ENCODE data around the gene FCRL5. TPM values are rescaled to one million over a fixed set of nuclear protein-coding genes. Genes with fewer than 3 reads are reported as not detected.
"Not testable (repeated sequence)": the region's sequence is repeated elsewhere in the genome, so short reads cannot be mapped to it uniquely, and the experiment has no call there.

The FCRL5 gene
- total RNA-seq, 1 donor from 2014 or later: not detected

DNA sequence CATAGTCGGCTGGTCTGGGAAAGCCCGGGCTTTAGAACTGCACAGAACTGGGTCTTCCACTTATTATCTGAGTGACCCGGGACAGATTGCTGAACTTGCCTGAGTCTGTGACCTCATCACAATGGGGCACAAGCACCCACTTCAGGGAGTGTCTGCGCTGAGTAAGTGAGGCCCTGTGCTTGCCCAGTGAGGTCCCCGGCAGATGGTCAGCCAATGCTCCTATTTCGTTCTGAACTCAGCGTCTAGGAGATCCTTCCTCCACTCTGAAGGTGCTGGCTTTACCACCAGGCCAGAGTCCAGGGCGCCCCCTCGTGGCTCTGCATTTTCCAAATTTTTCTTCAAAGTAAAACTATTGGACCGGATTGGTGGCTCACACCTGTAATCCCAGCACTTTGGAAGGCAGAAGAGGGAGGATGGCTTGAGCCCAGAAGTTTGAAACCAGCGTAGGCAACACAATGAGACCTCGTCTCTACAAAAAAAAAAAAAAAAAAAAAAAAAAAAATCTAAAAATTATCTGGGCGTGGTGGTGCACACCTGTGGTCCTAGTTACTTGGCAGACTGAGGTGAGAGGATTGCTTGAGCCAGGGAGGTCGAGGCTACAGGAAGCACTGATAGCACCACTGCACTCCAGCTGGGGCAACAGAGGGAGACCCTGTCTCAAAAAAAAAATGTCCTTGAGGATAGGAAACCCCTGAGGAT lies 61.7 kb downstream of the FCRL5 start:
- DNase-seq (ENCODE audit: extremely low read depth, low read depth, low spot score): peak; percentile 18

DNA sequence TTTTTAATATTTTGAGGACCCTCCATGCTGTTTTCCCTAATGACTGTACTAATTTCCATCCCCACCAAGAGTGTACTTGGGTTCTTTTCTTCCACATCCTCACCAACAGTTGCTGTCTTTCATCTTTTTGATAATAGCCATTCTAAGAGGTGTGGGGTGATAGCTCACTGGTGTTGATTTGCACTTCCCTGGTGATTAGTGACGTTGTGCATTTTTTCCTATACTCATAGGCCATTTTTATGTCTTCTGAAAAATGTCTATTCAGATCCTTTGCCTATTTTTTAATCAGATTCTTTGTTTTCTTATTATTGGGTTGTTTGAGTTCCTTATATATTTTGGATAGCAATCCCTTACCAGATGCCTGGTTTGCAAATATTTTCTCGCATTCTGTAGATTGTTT lies 64.2 kb downstream of the FCRL5 start:
- no peak for DNase-seq (ENCODE audit: extremely low read depth, low read depth, low spot score)

DNA sequence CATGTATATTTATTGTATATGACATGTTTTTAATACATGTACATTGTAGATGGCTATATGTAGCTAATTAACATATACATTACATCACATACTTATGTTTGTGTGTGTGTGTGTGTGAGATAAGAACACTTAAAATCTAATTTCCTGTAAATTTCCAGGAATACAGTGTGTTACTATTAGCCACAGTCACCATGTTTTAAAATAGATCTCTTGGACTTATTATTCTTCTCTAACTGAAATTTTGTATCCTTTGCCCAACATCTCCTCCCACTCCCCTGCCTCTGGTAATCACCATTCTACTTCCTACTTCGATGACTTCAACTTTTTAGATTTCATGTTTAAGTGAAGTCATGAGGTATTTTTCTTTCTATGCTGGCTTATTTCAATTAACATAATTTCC lies 64.8 kb downstream of the FCRL5 start:
- DNase-seq (ENCODE audit: extremely low read depth, low read depth, low spot score): no peak

DNA sequence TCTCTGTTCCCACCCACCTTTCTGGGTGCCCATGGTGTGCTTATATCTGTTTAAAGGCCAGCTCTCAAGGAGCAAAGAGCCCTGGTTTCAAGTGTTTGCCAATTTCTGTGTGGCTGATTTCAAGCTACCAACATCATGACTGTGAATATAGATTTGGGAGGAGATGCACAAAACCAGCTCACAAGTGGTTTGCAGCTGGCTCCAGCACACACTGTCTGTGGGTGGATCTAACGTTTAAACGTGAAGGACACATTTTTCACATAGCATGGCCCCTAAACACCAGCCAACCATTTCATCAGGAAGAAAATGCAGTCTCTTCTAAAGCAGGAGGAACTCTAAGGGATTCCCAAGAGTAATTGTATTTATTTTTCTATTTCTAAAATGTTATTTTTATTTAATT lies 65.2 kb downstream of the FCRL5 start:
- DNase-seq (ENCODE audit: extremely low read depth, low read depth, low spot score): no peak

DNA sequence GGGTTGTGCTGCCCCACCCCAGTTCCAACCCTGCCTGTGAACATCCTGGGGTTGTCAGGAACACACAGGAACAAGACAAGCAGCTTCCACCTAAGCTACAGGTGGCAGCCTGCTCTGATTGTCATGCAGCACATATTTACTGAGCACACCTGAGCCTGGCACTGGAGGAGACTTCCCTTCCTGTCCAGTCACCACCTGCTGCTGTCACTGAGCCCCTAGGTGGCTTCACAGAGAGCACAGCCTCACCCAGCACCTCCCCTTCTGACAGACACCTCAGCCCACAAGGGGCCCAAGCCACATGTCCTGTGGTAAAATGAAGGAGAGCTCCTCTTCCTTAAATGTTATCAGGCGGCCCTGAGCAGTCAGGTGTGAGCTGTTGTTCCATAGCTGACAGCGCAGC lies 65.9 kb downstream of the FCRL5 start:
- not testable (repeated sequence) for DNase-seq (ENCODE audit: extremely low read depth, low read depth, low spot score)

DNA sequence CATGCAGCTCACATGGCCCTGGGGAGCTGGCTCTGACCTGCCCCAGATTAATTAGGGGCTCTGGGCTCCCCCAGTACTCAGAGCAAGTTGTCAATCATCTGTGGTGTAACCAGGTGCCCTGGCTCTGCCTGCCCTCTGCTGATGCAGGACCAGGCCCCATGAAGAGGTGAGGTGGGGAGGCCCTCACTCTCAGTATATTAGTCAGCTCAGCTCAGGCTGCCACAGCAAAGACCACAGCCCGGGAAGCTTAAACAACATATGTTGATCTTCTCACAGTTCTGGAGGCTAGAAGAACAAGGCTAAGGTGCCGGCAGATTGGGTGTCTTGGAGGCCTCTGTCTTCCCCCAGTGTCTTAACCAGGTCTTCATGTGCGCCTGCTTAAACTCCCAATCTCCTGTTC lies 66.5 kb downstream of the FCRL5 start:
- DNase-seq (ENCODE audit: extremely low read depth, low read depth, low spot score): no peak

DNA sequence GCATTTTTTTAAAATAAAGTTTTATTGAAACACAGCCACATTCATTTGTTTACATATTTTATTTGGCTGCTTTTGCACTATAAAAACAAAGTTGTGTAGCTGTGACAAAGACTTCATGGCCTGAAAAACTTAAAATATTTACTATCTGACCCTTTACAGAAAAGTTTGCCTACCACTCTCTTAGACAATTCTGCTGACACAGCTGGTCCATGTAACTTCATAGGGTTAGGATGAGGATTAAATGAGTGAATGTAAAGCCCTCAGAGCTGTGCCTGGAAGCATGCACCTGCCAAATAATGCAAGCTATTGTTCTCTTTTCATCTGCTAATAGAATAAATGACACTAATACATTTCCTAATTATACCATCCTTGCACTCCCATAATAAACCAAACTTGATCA lies 67.7 kb downstream of the FCRL5 start:
- DNase-seq (ENCODE audit: extremely low read depth, low read depth, low spot score): no peak

DNA sequence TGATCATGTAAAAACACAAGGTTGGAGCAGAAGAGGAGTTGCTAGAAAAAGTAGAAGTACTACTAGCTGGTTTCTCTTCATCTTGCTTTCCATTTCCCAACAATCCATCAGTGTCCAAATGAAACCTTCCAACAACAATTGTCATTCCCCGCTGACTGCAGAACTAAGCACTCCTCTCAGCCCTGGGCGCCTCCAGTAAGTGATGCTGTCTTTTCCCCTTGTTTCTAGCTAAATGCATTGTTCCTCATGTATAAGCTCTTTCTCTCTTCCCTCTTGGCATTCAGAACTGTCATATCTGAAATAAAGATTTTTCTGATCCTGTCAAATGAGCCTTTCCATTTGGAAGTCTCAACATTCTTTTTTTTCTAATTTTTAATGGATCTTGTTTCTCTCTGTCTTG lies 68.7 kb downstream of the FCRL5 start:
- DNase-seq (ENCODE audit: extremely low read depth, low read depth, low spot score): no peak

DNA sequence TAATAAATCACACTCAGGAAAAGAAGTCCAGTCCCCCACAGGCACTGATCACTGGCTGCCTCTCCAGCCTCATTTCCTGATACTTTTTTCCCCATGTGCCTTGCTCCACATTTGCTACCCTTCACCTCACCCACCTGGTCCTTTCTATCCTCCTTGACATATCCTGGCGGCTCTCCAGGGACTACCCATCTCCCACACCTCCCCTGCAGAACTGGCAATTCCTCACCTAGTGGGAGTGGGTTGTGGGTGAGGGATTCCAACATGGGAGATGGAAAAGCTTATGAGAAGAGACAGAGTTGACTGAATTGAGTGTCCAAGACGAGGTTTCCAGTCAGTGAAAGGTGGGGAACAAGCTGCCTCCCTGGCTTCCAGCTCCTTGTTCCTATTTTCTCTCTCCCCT lies 69.6 kb downstream of the FCRL5 start:
- no peak for DNase-seq (ENCODE audit: extremely low read depth, low read depth, low spot score)

DNA sequence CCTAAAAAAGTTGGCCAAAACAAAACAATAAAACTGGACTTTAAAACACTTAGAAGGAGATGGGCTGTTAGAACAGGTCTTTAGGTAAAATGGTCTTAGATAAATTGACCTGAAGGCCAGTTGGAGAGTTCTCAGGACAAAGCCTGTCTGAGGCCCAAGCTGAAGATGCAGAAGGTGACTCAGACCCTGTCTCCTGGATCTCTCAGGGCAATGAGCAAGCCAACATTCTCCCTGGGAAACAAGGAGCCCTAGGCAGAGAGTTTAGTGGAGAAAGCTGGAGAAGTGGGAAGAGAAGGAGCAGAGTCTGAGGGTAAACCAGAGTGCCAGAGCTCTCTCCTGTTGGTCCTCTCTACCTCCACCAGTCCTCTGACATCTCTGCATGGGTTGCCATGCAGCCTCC lies 70.1 kb downstream of the FCRL5 start:
- no peak for DNase-seq (ENCODE audit: extremely low read depth, low read depth, low spot score)

DNA sequence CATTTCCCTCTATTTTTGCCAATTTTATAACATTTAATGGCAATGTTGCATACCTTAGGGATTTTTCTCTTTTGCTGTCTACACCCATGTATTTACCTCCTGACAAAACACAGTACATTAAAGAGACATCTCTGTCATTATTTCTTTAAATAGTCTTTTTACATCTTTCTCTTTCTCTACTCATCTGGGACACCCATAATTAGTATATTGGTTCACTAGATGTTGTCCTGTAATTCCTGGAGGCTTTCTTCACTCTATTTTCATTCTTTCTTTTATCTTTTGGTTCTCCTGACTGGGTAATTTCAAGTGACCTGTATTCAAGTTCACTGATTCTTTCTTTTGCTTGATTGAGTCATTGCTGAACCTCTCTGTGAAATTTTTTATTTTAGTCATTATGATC lies 74.3 kb downstream of the FCRL5 start:
- no peak for DNase-seq (ENCODE audit: extremely low read depth, low read depth, low spot score)

DNA sequence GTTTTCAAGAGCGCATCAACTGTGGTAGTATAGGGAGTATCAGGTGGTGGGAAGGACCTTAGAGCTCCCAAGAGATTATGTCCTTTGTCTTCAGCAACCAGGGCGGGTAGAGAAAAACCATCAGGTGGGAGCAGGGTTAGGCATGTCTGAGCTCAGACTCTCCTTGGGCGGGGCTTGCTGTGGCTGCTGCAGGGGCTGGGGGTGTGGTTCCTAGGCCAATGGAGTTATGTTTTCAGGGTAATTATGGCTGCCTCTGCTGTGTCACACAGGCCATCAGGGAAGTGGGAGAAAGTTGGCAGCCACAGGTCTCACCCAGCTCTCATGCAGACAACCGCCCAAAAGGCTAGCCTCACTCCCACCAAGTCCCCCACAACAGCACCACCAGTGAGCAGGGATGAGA lies 74.9 kb downstream of the FCRL5 start:
- DNase-seq (ENCODE audit: extremely low read depth, low read depth, low spot score): no peak

DNA sequence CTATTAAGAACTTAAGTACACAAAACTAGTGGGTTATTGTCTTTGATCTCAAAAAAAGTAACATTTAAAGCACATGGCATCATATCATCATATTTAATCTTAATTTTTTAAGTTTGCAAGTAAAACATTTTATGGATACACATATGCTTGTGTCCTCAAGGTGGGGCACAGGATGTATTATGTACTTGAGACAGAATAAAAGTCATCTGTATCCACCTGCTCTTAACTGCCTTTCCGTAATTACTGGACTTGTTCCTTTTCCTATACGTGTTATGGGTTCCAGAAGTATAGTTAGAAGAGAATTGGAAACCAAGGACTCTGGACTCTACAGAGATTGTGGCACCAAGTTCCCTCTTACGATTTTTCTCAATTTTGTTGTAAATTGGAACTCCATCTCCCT lies 79.4 kb downstream of the FCRL5 start:
- DNase-seq (ENCODE audit: extremely low read depth, low read depth, low spot score): no peak

DNA sequence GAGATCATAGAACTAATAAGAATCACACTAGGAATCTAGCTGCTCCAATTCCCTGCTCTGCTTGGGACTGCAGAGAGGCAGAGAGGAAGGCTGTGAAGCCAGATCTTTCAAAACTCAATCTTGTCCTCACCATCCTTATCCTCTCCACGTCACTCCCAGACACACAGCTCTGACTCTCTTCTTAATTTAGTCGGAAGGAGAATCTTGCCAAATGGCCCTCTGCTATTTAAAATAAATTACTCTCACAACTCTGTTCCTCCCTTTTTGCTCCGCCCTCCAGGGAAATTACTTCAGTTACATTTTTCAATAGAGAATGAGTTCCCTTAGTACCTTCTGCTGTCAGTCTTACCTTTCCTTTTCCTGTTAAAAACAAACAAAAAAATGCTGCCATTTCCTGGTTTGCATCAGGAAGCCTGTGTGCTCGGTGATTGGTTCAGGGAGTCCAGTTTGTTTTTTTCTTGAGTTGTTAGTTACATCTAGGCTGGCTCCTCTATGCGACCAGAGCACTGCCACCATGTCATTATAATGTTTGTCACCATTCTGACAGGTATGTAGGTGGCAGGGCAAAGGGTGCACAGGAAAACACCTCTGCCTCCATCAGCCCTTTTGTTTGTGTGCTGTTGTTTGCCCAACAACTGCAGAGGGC lies 80.1 kb downstream of the FCRL5 start:
- DNase-seq (ENCODE audit: extremely low read depth, low read depth, low spot score): no peak

DNA sequence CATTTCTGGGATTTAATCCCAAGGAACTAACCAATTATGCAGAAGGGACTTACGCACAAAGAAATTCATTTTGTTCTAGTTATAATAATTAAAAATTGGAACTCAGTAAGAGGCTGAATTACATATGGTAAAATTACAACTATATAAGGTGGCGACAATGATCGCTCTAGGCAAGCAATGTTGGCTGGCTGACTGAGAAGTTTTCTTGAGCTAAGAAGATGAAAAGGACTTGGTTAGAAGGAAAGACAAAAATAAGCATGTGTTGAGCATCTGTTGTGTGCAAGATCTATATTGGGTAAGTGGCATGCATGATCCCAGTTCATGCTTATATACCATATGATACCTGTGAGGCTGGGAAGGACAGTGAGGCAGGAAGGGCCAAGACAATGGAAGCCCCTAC lies 80.8 kb downstream of the FCRL5 start:
- no peak for DNase-seq (ENCODE audit: extremely low read depth, low read depth, low spot score)

DNA sequence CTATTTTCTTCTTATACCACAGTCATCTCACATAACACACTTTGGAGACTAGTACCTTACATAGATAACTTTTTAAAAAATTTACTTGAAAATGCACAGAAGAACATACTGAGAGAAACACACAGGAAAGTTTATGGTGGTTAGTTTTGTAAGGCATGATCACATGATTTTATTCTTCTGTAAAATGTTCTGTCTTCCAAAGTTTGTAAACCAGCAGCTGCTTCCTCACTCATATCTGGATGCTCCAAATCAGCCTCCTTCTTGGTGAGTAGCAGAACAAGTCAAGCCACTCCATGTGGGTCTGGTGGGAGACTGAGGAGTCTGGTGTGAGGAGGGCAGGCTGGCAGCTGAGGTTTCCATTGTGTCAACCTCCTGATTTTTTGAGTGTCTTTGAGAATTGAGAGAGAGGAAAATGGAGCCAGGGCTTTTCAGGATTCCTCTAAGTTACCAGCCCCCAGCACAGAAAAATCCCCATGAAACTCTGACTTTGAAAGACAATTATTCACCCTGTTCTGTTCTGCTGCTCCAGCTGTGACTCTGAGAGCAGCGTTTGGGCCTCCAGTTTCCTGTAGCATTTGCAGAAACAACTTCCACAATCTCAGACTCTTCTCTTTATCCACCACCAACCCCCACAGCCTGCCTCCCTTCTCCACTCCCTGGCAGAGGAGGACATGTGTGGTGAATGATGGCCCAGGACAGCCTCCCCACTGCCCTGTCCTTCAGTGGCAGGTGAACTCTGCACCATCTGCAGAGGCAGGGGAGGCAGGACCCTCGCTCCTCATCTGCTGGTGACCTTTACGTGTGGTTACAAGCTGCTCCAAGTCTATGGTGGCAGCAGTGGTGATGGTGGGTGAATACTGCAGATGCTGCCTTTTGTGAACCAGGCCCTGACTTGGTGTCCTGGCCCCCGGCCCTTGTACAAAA lies 82.3 kb downstream of the FCRL5 start:
- DNase-seq (ENCODE audit: extremely low read depth, low read depth, low spot score): no peak

DNA sequence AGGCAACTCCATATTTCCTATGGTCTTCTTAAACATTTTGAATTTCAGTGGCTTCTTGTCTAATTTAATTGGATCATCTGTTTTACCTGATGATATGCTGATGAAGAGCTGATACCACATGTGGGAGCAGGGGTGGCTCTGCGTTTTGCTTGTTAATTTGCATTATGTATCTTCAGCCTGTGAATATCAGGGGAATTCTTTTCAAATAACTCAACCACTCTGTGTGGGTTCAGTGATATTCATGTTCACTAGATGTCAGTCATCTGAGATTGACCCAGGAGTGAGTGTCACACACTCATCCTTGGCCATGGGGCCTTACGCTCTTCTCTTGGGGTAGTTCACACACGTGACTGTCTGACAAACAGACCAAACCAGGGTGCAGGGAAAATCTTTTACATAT lies 83.0 kb downstream of the FCRL5 start:
- no peak for DNase-seq (ENCODE audit: extremely low read depth, low read depth, low spot score)

DNA sequence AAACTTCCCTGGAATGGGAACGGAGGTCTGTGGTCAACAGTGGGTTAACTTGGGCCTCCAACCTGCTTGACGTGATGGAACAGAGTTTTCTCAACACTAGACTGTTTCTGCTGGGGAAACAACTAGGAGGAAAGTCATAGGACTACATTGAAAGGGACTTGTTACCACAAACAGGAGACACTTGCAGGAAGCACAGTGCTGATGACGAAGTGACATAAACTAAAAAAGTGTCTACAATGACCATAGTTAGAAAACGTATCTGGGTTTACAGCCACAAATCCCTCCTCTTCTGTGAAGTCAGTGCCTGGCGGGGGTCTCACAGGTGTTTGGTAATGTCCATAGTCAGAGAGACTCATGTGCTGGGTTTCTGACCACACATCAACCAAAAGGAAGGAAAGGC lies 86.3 kb downstream of the FCRL5 start:
- no peak for DNase-seq (ENCODE audit: extremely low read depth, low read depth, low spot score)

Data from glomerular endothelial cell (primary cell).